GM23338 (cell line): ENCODE results near the gene ADCY7. TPM values are rescaled to one million over a fixed set of nuclear protein-coding genes. Genes with fewer than 3 reads are reported as not detected.

Experiments used
- ATAC-seq: fragments of 200-7000 bp; cut with Tn5 transposase; 3 replicates; pipeline ENCODE4 v1.9.1; 2020
- DNase-seq: peaks from one replicate; pipeline ENCODE4 v3.0.0-alpha.2; 2015; ENCODE audit warnings: low spot score
- H2AFZ ChIP-seq: fragments of 200-600 bp; sonication (generic); 2 replicates; pipeline ENCODE4 v1.8.0; 2016; ENCODE audit warnings: antibody characterized with exemption, mild to moderate bottlenecking, moderate library complexity
- H3F3A ChIP-seq: fragments of 200-600 bp; sonication (generic); replicated peaks from 2 replicates; pipeline ENCODE4 v1.8.0; 2017; ENCODE audit warnings: antibody characterized with exemption, mixed run types, low read depth
- H3K27ac ChIP-seq: fragments of 200-600 bp; sonication (generic); 2 replicates; pipeline ENCODE4 v1.6.1; 2016; ENCODE audit warnings: low read depth
- H3K27me3 ChIP-seq: fragments of 200-600 bp; sonication (generic); 2 replicates; pipeline ENCODE4 v1.8.0; 2016; ENCODE audit warnings: mild to moderate bottlenecking, mixed run types, moderate library complexity; ENCODE audit not compliant: insufficient read depth
- H3K36me3 ChIP-seq: fragments of 200-600 bp; sonication (generic); 2 replicates; pipeline ENCODE4 v1.8.0; 2016; ENCODE audit warnings: mild to moderate bottlenecking; ENCODE audit not compliant: insufficient read depth
- H3K4me1 ChIP-seq: fragments of 200-600 bp; sonication (generic); 2 replicates; pipeline ENCODE4 v1.8.0; 2016; ENCODE audit warnings: mild to moderate bottlenecking, moderate library complexity; ENCODE audit not compliant: insufficient read depth
- H3K4me2 ChIP-seq: fragments of 200-600 bp; sonication (generic); 2 replicates; pipeline ENCODE4 v1.7.1; 2017; ENCODE audit warnings: mixed run types
- H3K4me3 ChIP-seq: fragments of 200-600 bp; sonication (generic); 2 replicates; pipeline ENCODE4 v1.6.1; 2016; ENCODE audit warnings: mixed run types
- H3K79me2 ChIP-seq: fragments of 200-600 bp; sonication (generic); replicated peaks from 2 replicates; pipeline ENCODE4 v1.8.0; 2017; ENCODE audit warnings: mild to moderate bottlenecking; ENCODE audit not compliant: insufficient read depth
- H3K9me2 ChIP-seq: fragments of 200-600 bp; sonication (generic); 2 replicates; pipeline ENCODE4 v1.8.0; 2017; ENCODE audit not compliant: insufficient read depth
- H4K20me1 ChIP-seq: fragments of 200-600 bp; sonication (generic); replicated peaks from 2 replicates; pipeline ENCODE4 v1.8.0; 2017; ENCODE audit warnings: mild to moderate bottlenecking; ENCODE audit not compliant: insufficient read depth
- H3K27ac Mint-ChIP-seq: 2 replicates; pipeline ENCODE4 v1.8.0; 2020; ENCODE audit warnings: inconsistent platforms, mild to moderate bottlenecking, moderate library complexity, mixed read lengths
- H3K27me3 Mint-ChIP-seq: 3 replicates; pipeline ENCODE4 v1.8.0; 2022; ENCODE audit warnings: low read depth, mild to moderate bottlenecking, moderate library complexity, mixed read lengths, inconsistent platforms; ENCODE audit not compliant: insufficient read depth, poor library complexity
- H3K36me3 Mint-ChIP-seq: 3 replicates; pipeline ENCODE4 v1.8.0; 2021; ENCODE audit warnings: low read depth, mild to moderate bottlenecking, inconsistent platforms, moderate library complexity, mixed read lengths
- H3K4me1 Mint-ChIP-seq: 3 replicates; pipeline ENCODE4 v1.8.0; 2020; ENCODE audit warnings: mild to moderate bottlenecking, inconsistent platforms, mixed read lengths
- H3K4me3 Mint-ChIP-seq: 3 replicates; pipeline ENCODE4 v1.8.0; 2021; ENCODE audit warnings: moderate library complexity, mild to moderate bottlenecking, inconsistent platforms, mixed read lengths
- H3K9me3 Mint-ChIP-seq: 3 replicates; pipeline ENCODE4 v1.8.0; 2020; ENCODE audit warnings: moderate library complexity, mild to moderate bottlenecking, inconsistent platforms, mixed read lengths
- CTCF ChIP-seq, 2 experiments: fragments of 200-600 bp in 1 of 2; sonication (generic) in 1 of 2; conservative IDR thresholded peaks; 2 replicates each; pipeline versions ENCODE4 v1.5.1 to v1.6.1; 2016 to 2017; ENCODE audit warnings: antibody characterized with exemption in 2 of 2, low read depth in 2 of 2, mild to moderate bottlenecking in 2 of 2, moderate library complexity in 1 of 2
- EZH2phosphoT487 ChIP-seq: fragments of 200-600 bp; sonication (generic); IDR thresholded peaks from one replicate; pipeline ENCODE4 v1.8.1; 2018; ENCODE audit warnings: antibody characterized with exemption; ENCODE audit not compliant: unreplicated experiment
- JUNB ChIP-seq: IDR thresholded peaks from one replicate; pipeline ENCODE4 v1.6.1; 2016; ENCODE audit warnings: antibody characterized with exemption; ENCODE audit not compliant: unreplicated experiment
- POLR2AphosphoS5 ChIP-seq: IDR thresholded peaks from 2 replicates; pipeline ENCODE4 v1.6.1; 2016; ENCODE audit warnings: antibody characterized with exemption, low read depth
- polyA plus RNA-seq: library from polyadenylated mRNA; unstranded; fragments of >200 nt; fragmentation: Nextera tagmentation; extraction: Ambion mirVana; gene quantifications from 2 replicates; pipeline ENCODE4 v1.2.1, GENCODE V29; 2016
- total RNA-seq: library from RNA; depleted of rRNA; stranded (reverse); fragments of >200 nt; shearing (Covaris generic); gene quantifications from 2 replicates; pipeline ENCODE4 v1.2.3, GENCODE V29; 2014
- TF ChIP-seq, protein P1 (sequence below): IDR thresholded peaks from 2 replicates; pipeline ENCODE4 v1.6.1; 2016; ENCODE audit warnings: antibody characterized with exemption

Gene ADCY7
- total and polyA plus RNA-seq, 2 experiments from 2014 or later = 2.4 to 10.5 TPM

DNA sequence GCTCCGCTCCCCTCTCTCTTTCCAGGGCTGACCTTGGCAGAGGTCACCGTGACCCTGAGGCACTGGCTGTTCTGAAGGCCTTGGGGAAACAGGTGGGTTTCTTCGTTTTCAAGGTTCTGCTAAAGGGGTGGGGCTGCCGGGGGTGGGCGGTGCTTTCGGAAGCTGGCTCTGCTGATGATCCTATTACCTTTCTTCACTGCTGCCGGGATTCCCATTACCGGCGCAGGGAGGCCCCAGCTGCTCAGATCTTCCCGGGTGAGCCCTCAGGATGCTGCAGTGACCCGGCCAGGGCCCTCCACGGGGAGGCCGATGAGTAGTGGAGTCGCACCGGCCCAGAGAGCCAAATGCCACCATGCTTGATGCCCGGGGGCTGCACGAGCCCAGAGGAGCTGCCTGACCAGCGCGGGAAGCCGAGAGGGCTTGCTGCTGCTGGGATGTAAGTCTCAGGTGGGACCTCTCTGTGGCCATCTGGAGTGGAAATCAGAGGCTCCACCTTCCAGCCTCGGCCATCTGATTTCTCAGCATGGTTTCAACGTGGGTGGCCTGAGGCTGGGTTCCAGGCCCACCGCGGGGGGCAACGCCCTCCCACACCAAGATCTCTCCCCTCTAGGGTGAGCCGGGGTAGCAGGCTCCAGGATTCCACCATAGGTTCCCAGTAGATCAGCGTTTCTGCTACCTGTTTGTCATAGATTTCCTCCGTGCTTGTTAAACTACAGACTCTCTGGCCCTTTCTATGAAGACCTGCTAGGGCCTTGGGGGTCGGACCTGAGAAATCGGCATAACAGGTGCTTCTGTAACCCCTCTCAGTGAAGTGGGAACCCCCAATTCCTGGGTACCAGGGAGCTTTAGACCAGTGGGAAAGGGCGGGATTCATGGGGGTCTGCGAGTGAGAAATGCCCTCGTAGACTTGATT lies 21.6 kb upstream of the ADCY7 start:
- DNase-seq = peak; percentile 75
- Histone ChIP-seq H4K20me1 (no peaks in the 10 kb centered on the region), H3F3A (0 out of 2 replicates have a peak, but pooled peaks cover 11% of the 10 kb centered on the region), H3K4me1 (peaks cover 24% of the 10 kb centered on the region), H3K9me2 (no peaks in the 10 kb centered on the region), H3K4me3 (peak overlapping the region; percentile 61), H3K36me3 (no peaks in the 10 kb centered on the region), H3K79me2 (no peaks in the 10 kb centered on the region), H3K27me3 (peaks cover 18% of the 10 kb centered on the region), H3K27ac (no peak overlapping the region), H3K4me2 (peak overlapping the region; percentile 88), H2AFZ (peak overlapping the region; percentile 96)
- no peaks in the 10 kb centered on the region for H3K9me3 Mint-ChIP-seq
- H3K36me3 Mint-ChIP-seq = no peaks in the 10 kb centered on the region; the same call in 2 of the 3 replicates
- ATAC-seq = peak; percentile 61
- no peak overlapping the region for H3K27ac Mint-ChIP-seq
- peaks cover 24% of the 10 kb centered on the region for H3K4me1 Mint-ChIP-seq
- H3K27me3 Mint-ChIP-seq = peaks cover 22% of the 10 kb centered on the region
- TF ChIP-seq JUNB = no peak
- TF ChIP-seq, protein P1, sequence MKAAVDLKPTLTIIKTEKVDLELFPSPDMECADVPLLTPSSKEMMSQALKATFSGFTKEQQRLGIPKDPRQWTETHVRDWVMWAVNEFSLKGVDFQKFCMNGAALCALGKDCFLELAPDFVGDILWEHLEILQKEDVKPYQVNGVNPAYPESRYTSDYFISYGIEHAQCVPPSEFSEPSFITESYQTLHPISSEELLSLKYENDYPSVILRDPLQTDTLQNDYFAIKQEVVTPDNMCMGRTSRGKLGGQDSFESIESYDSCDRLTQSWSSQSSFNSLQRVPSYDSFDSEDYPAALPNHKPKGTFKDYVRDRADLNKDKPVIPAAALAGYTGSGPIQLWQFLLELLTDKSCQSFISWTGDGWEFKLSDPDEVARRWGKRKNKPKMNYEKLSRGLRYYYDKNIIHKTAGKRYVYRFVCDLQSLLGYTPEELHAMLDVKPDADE = no peak
- 0 out of 2 replicates have a peak, but pooled peaks have one; percentile 35 for TF ChIP-seq POLR2AphosphoS5
- peak overlapping the region; percentile 67 for H3K4me3 Mint-ChIP-seq

DNA sequence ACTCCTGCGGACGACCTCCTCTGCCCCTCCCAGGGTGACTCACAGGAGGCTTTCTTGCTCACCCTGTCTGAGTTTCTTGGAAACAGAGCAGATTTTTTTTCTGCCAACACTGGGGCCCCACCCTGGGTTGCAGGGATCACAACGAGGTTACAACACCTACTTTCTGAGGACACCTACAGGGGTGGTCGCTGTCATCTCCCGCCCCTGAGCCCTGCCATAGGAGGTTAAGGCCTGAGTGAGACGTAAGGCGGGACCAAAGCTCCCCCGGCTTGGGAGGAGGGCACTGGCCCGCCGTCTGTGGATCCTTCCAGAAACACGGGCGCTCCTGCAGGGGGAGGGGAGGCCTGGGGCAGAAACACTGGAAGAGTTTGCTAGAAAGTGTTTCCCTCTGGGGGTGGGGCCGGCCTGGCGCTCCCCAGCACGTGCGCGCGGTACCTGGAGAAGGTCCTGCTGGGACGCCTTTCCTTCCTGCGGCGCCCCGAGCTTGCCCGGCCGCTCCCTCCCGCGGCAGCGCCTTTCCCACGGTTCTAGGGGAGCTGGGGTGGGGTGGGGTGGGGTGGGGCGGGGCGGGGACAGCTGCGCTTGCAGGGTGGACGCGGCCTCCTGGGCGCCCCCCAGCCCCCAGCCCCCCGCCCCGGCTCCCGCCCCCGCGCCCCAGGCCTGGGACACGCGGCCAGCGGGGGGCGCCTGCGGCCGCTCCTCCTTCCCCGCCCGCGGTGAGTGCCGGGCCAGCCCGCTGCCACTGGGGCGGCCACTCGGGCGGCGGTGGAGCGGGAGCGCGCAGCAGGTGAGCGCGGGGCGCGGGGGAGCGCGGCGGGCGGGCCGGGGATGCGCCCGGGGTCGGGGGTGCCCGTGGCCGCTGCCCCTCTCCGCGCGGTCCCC lies 20.7 kb upstream of the ADCY7 start:
- H3K27me3 ChIP-seq = peaks cover 18% of the 10 kb centered on the region
- H3K9me2 ChIP-seq = no peaks in the 10 kb centered on the region
- H2AFZ ChIP-seq = peak overlapping the region; percentile 96
- ATAC-seq (peak; percentile 17), DNase-seq (peak; percentile 48)
- H3K27ac ChIP-seq = no peak overlapping the region
- Mint-ChIP-seq H3K9me3 (no peaks in the 10 kb centered on the region), H3K4me1 (peaks cover 26% of the 10 kb centered on the region), H3K4me3 (peak overlapping the region; percentile 67), H3K27ac (no peak overlapping the region), H3K36me3 (no peaks in the 10 kb centered on the region; the same call in 2 of the 3 replicates), H3K27me3 (peaks cover 22% of the 10 kb centered on the region)
- peak overlapping the region; percentile 89 for H3K4me2 ChIP-seq
- peak overlapping the region; percentile 80 for H3K4me3 ChIP-seq
- H3K79me2 ChIP-seq = no peaks in the 10 kb centered on the region
- H3K36me3 ChIP-seq = no peaks in the 10 kb centered on the region
- H3F3A ChIP-seq = 0 out of 2 replicates have a peak, but pooled peaks cover 11% of the 10 kb centered on the region
- H3K4me1 ChIP-seq = peaks cover 24% of the 10 kb centered on the region
- no peaks in the 10 kb centered on the region for H4K20me1 ChIP-seq
- TF ChIP-seq EZH2phosphoT487 (no peak), CTCF (conservative IDR thresholded peaks at IDR 0.05; ENCODE audit: low read depth in 2 of 2) (peak in 1 of 2 experiments; percentile 29; a peak in 1 of 4 replicates)
